HG02588 (cell line): Measurements from ENCODE around the gene KIFAP3.
"Not testable (repeated sequence)": the region's sequence is repeated elsewhere in the genome, so short reads cannot be mapped to it uniquely, and the experiment has no call there.

Experiments
- ATAC-seq: cut with Tn5 transposase; IDR thresholded peaks from one replicate; pipeline ENCODE4 v1.9.1; 2021; ENCODE audit warnings: mild to moderate bottlenecking, moderate library complexity; ENCODE audit not compliant: unreplicated experiment

KIFAP3 gene

DNA sequence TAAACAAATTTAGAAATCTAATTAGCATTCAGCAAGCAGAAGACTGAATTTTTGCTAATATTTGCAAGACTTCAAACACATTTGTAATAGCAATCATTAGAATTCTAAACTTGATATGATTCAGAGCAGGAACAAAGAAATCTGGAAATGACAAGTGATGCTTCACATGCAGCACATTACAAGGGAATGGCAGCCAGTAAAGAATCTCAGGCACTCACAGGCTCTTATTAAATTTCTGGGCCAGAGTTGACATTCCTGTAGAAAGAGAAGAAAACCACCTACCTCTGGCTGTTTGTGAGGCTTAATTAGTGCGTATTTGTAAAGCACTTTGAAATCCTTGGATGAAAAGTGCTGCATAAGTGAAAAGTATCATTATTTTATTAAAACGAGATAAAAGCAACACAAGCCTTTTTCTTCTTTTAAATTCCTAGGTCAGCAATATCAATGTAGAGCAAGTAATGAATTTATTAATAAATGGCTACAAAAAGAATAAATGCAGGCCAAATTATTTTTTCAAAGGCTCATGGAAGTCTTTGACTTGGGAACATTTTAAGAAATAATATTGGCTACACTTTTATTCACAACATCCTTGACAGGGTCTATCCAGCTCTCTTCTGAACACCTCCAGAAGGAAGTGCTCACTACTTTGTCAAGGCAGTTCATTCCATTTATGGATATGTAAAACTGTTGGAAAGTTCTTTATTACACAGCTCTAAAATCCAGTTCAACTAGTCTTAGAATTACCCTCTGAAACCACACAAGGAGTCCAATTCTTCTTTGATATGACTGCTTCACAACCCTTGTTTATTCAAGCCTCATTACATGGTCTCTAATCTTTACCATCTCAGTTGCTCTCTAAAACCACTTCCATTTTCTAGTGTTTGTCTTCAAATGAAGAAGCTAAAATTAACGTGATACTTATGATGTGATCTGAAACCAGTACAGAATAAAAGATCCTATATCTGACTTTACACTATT lies 148.7 kb downstream of the KIFAP3 start:
- no peak for ATAC-seq

DNA sequence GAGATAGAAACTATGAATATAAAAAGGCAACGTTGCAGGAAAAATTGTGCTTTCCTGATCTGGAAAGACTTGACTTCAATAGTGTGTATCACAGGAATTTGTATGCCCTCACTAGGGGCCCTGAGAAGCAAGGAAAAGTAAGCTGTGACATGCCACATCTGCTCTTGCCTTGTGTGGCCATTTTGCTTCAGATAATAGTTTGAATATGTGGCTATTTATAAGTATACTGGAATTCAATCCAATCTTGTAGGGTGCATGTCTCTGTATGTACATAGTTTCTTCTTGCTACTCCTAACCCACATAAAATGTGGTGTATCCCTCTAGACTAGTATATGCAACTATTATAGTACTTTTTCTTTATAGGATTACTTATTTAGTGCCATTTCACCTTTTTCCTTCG lies 149.7 kb downstream of the KIFAP3 start:
- ATAC-seq: no peak

DNA sequence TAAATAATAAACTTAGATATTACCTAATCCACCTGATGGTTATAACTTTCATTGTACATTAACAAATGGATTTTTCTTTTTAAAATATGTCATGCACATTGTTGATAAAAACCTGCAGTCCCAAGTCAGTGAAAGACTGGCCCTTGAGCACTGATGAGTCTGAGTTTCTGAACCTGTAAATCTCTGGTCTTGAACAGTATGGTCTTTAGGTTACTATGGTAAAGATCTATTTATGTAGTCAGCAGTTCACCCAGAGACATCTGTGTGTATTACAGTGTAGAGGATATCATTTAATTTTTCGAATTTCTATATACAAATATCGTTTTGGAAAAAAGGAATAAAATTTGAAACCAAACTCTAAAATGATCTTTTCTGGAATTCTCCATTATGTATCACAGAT lies 150.4 kb downstream of the KIFAP3 start:
- no peak for ATAC-seq

DNA sequence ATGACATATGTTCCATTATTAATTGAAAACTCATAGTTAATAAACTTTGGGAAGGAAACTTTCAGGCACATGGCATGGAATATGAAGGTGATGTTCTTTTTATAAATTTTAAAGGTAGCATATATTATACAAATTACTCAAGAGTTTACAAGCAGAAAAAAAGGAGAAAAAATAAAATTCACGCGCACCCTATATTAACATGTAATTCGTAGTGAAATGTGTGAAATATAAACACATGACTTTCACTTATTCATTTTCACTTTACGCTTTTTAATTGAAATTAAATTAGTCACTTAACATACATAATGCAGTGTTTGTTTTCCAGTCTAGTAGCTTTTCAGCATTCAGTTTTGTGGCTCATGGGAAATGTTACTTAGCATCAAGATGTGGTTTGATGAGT lies 153.4 kb downstream of the KIFAP3 start:
- no peak for ATAC-seq

DNA sequence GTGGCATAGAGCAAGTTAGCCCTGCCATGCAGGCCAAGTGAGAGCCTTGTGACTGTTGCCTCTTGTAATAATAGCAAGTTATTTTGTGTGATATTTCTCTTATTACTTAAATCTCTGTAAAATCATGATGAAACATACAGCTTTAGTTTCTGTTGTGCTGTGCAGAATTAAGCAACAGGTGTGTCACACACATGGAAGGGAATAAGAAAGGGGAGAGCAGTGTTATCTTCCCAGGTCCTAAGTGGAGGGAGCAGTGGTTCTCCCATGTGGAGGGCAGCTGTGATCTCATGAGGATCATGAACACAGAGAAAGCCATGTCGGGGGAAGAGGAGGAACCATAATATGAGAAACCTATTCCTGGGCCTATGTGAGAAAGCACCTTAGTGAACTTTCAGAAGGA lies 155.6 kb downstream of the KIFAP3 start:
- no peak for ATAC-seq

DNA sequence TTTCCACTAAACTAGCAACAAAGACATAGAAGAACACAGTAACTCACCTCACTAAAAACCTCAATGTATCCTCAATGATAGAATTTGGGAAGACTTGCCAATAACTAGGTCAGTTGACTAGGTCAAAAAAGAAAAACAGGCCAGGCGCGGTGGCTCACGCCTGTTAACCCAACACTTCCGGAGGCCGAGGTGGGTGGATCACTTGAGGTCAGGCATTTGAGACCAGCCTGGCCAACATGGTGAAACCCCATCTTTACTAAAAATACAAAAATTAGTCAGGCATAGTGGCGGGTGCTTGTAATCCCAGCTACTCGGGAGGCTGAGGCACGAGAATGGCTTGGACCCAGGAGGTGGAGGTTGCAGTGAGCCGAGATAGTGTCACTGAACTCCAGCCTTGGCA lies 156.3 kb downstream of the KIFAP3 start:
- not testable (repeated sequence) for ATAC-seq

DNA sequence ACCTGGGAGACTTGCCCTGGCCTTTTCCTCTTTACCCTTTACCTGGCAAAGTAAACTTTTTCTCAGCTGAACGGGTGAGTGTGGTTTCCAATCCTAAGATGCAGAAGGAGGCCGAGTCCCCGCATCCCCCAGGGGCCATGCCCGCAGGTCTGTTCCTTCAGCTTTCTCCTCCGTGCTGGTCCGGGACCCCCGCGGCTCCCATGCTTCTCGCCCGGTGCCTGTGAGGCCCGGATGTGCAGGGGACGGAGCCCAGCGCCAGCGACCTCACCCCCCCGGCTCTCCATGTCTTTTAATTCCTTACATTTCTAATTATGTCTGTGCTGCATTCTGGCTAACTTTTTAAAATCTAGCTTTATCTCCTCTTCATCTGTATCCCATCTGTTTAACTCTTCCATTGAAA lies 159.3 kb downstream of the KIFAP3 start:
- ATAC-seq: no peak

DNA sequence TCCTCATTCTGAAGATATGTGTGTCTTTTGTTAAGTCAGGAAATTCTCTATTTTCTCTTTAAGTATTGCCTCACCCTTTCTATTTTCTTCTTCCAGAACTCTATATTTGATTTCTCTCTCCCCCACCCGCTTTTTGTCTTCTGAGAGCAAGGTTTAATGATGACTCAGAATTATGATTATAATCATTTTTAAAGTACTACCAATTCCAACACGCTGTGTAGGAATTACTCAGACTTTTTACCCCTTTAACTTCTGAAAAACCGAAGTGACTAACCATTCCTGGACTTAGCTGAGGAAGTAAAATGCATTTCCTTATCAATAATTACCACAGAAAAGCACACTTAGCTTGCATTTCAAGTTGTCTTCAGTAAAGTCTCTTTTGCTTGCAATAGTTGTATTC lies 160.0 kb downstream of the KIFAP3 start:
- ATAC-seq: no peak

DNA sequence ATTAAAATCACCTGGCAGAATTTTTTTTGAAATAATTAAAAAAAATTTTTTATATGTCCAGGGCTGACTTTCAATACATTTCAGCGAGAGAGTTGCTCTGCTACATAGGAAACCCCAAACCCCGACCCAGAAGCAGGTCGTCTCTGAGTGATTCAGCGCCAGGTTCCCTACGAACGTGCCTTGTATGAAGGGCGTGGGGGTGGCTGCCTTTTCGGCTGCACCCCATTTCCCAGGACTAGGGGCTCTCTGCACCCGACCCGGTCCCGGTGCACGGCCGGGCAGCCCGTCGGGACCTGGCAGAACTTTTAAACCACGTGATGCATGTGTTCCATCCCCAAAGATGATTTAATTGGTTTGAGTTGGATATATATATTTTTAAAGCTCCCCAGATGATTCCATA lies 165.0 kb downstream of the KIFAP3 start:
- no peak for ATAC-seq

DNA sequence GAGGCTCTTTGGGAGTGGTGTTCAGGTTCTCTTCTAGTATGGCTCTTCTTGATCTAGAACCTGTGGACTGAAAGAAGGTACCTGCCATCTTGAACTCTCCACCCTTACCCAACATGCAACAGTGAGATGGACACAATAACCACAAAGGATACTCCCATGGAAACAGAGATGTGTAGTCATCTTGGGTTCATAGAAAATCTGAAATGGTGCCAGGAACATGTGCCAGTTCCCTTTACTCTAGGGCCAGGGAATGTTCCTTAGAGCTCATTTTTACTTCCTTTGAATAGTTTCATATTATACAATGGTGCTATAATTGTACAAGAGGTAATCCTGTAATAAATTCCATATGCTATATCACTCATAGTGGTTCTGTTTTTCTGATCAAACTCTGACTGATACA lies 167.6 kb downstream of the KIFAP3 start:
- no peak for ATAC-seq

DNA sequence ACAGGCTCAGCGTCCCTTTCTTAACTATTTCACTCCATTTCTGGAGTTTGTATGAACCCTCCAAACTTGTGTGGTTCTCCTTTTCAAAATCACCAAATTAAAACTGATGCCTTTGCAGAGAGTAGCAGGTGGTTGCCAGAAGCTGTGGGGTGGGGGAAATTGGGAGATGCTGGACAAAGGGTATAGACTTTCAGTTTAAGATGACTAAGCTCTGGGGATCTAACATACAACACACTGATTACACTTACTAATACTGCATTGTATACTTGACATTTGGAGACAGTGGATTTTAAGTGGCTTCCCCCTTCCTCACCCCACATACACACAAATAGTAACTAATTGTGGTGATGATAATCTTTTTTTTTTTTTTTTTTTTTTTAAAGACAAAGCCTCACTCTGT lies 169.7 kb downstream of the KIFAP3 start:
- ATAC-seq: no peak

DNA sequence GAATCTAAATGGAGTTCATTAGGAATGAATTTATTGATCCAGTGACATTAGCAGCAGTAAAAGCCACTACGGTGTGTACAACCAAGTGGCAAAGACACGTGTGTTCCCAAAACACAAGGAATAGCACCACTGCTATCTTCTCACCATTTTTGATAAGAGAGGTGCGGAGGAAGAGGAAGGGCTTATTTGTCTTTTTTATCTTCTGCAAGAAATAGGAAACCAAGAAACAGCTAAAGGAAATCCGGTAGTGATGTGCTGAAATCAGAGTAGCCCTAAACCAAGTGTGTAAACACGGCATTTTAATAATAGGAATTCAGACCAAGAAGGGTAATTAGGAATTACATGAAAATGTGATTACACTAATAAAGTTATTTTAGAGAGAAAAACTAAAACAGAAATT lies 171.7 kb downstream of the KIFAP3 start:
- no peak for ATAC-seq

DNA sequence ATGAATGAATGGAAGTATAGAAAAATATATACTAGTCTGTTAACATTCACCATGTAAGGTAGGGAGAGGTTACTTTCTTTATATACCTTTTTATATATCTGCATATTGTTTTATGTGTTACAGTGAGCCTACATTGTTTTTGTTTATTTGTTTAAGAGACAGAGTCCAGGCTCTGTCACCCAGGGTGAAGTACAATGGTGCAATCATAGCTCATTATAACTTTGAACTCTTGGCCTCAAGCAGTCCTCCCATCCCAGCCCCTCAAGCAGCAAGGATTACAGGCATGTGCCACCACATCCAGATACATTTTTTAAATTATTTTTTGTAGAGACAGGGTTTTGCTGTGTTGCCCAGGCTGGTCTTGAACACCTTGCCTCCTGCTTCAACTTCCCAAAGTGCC lies 173.4 kb downstream of the KIFAP3 start:
- ATAC-seq: no peak

DNA sequence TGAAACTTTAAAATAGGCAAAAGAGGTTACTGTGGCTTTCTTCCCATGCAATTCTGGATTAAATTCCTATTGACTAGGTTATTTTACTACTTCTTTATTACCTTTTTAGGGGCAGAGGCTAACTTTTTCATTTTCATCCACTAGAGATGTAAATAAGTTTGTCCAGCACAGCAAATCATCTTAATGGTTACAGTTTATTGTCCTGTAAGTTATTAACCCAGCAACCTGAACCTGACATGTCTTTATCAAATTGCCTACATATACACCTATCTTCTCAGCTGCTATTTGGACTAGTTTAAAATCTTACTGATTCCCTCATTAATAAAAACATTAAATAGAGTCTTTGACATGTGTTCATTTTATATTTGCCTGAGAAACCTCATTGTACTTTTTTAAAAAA lies 173.9 kb downstream of the KIFAP3 start:
- ATAC-seq: no peak

DNA sequence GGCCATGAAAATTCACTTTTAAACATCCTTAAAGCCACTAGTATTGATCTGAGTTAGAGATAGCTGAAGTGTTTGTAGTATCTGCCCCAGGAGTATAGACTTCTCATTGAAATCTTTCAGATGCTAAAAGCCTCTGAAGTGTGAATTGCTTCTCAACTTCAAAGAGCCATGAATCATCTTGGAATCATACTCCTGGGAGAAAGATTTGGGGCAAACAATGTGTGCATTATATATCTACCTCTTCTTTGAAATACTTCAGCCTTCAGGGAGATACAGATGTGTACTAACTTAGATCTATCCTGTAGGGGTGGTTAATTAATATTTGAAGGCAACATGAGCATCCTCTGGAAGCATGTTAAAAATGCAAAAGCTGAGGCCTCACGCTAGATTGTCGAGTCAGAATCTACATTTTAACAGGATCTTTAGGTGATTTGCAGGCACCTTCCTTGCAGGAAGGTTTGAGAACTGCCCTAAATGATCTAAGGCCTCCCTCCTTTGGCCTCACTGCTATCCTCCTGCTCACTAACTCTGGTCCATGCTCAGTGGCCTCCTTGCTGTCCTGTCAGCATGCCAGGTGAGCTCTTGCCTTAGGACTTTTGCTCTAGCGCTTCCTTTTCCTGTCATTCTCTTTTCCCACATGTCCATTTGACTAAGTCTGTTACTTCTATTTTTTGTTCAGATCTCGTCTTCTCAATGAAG lies 174.8 kb downstream of the KIFAP3 start:
- ATAC-seq: no peak

DNA sequence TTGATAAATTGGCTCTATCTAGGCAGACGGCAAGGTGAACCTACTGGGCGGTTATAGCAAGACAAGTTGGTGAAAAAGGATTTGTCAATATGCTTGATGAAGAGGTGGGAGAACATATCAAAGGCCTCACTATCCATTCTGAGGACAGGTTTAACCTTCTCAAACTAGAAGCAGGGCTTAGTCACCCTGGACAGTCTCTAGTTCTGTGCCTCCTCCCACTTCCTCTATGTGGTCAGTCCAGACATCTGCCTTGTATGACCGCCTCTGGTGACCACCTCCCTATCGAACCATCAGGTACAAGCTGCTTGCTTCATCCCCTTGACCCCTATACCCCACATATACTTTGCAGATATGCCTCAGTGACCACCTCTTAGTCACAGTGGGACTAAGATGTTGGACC lies 178.5 kb downstream of the KIFAP3 start:
- no peak for ATAC-seq

DNA sequence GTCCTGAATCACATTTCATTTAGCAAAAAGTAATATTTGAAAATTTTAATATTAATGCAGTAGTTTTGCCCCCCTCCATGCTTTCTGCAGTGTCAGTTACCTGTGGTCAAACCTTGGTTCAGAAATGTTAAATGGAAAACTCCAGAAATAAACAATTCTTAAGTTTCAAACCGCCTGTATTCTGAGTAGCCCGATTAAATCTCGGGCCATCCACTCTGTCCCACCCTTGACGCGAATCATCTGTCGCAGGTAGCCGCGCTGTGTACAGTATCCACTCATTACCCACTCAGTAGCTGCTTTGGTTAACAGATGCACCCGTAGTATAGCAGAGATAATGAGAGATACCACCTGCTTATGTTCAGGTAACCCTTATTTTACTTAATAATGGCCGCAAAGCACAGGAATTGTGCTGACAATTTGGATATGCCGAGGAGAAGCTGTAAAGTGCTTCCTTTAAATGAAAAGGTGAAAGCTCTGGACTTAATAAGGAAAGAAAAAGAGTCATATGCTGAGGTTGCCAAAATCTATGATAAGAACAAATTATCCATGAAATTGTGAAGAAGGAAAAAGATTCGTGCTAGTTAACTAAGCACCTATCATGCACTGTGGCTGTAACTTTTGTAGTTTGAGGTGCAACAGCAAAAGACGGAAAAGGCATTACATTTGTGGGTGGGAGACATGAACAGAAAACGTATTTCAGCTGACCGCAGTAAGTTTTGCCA lies 179.9 kb downstream of the KIFAP3 start:
- ATAC-seq: no peak

DNA sequence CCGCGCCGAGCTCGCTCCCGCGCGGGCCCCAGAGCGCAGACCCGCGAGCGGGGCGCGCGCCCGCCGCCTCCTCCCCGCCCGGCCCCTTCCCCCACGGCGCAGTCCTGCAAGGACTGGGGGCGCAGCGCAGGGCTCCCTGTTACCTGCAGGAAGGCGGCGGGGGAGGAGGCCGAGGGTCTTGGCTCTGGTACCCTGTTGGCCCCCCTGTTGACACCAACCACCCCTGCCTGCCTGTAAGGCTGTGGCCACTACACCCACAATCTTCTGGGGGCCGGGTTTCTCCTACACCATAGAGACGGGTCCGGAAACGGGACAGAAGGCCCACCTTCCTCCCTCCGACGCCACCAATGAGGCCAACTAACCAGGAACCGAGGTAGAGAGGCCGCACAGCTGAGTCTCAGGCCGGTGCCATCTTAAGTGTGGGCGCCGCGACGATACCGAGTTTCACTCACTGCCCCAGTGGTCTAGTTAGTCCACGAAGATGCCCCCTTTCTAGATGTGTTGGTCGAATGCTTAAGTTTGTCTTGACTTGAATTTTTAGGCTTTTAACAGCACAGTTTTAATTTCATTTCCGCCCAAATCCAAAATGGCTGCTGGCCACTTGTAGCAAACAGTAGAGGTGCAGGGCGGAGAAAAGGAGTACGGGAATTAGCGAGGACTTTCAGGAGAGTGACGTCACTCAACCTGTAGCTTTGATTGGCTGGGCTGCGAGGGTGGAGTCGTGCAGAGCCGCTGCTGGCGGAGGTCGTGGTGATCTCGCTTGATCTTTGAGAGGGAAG lies 180.7 kb downstream of the KIFAP3 start, which contains the start of gene SCYL3:
Gene SCYL3 (minus strand): TSS at position 252 of the 779 bp plus-strand sequence. CDS start 5,056 bp downstream, outside the sequence.
- ATAC-seq: peak; percentile 89

DNA sequence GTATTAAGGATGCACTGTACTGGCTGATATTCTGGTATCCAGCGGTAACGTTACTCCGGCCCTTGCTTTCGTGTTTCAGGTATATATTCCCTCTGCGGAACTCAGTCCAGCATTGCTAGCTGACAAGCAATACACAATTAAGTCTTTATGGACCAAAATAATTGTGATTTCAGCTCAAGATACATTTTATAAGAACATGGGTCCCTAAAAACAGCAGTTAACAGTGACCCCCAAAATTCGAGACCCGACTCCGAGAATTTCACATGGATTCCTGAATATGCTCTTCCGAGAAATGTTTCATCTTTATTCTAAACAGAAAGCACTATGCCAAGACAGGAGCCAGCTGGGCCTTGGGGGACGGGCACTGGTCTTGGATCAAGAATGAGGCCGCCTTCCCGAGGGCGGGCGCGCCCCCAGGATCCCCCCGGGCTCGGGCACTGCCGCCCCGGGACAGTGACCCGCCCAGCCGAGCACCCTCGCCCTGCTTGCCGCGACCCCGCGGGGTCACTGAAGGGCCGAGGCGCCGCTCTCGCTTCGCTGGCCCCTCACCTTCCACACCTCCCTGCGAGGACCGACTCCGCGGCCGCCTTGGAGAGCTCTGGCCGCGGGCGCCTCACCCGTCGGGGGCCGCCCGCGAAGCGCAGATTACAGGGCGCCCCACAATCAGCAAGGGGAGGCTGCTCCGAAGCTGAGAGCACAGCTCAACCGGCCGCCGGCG lies 181.4 kb downstream of the KIFAP3 start:
- ATAC-seq: no peak
